Spleen (tissue), 11 donors: ENCODE results near the gene WRAP73. TPM values are rescaled to one million over a fixed set of nuclear protein-coding genes. Genes with fewer than 3 reads are reported as not detected.

ENCODE experiments used
- DNase-seq: peaks from one replicate; pipeline ENCODE4 v3.0.0-alpha.2; 2020
- H3K27ac ChIP-seq, 8 donors: fragments of 200-600 bp; sonication (generic) in 7 of 8; 1 replicate in 4 of 8; 2 replicates in 4 of 8; pipeline versions ENCODE4 v1.5.0 to v1.8.0; 2016 to 2021; ENCODE audit warnings: inconsistent platforms in 4 of 8, mild to moderate bottlenecking in 4 of 8, moderate library complexity in 1 of 8
- H3K27me3 ChIP-seq, 7 donors: fragments of 200-600 bp; sonication (generic) in 6 of 7; replicated peaks in 1 of 7; 1 replicate in 4 of 7; 2 replicates in 3 of 7; pipeline versions ENCODE4 v1.5.0 to v1.8.0; 2016 to 2021; ENCODE audit warnings: inconsistent platforms in 3 of 7, mild to moderate bottlenecking in 1 of 7
- H3K36me3 ChIP-seq, 6 donors: fragments of 200-600 bp; sonication (generic) in 5 of 6; 1 replicate in 4 of 6; 2 replicates in 2 of 6; pipeline versions ENCODE4 v1.5.0 to v1.8.0; 2016 to 2021; ENCODE audit warnings: inconsistent platforms in 2 of 6
- H3K4me1 ChIP-seq, 6 donors: fragments of 200-600 bp; sonication (generic) in 5 of 6; 1 replicate in 3 of 6; 2 replicates in 3 of 6; pipeline versions ENCODE4 v1.5.0 to v1.8.0; 2016 to 2021; ENCODE audit warnings: inconsistent platforms in 3 of 6
- H3K4me3 ChIP-seq, 8 donors: fragments of 200-600 bp; sonication (generic) in 7 of 8; 1 replicate in 4 of 8; 2 replicates in 4 of 8; pipeline versions ENCODE4 v1.5.0 to v1.8.0; 2016 to 2021; ENCODE audit warnings: inconsistent platforms in 4 of 8, mild to moderate bottlenecking in 4 of 8, moderate library complexity in 2 of 8
- H3K9me3 ChIP-seq, 8 donors: fragments of 200-600 bp; sonication (generic) in 7 of 8; 1 replicate in 4 of 8; 2 replicates in 4 of 8; pipeline versions ENCODE4 v1.5.0 to v1.8.0; 2016 to 2021; ENCODE audit warnings: inconsistent platforms in 4 of 8
- POLR2A ChIP-seq, 3 donors: fragments of 450-650 bp; IDR thresholded peaks; one replicate each; pipeline ENCODE4 v1.5.1; 2017; ENCODE audit warnings: antibody characterized with exemption in 3 of 3, mild to moderate bottlenecking in 1 of 3
- POLR2AphosphoS5 ChIP-seq, 3 donors: sonication (generic); formaldehyde crosslinking; IDR thresholded peaks; one replicate each; pipeline ENCODE4 v1.5.1; 2017; ENCODE audit warnings: antibody characterized with exemption in 3 of 3
- WGBS, 5 donors: extraction: QIAGEN DNeasy Blood & Tissue Kit in 3 of 5; methylation state at CpG; one replicate each; pipeline versions ENCODE4 v1.1.5 to v1.1.7; 2013 to 2018; 5-methylcytosine and 5-hydroxymethylcytosine counted together
- intact Hi-C: fragments of 100-400 bp; cut with DNase I; formaldehyde crosslinking; loops from one replicate; pipeline ENCODE4 v1.15.0; 2023; ENCODE audit warnings: low total_unique reads
- polyA plus RNA-seq, 3 donors: library from polyadenylated mRNA; stranded (reverse); fragments of 200-250 nt; gene quantifications; one replicate each; pipeline ENCODE4 v1.2.1, GENCODE V29; 2013
- total RNA-seq, 7 donors: library from RNA; depleted of rRNA in 3 of 7; stranded (reverse); fragments of >200 nt in 3 of 7; fragmentation: NEBNext Ultra II Directional in 4 of 7; extraction: Animal tissue kit (Norgen Biotek cat#: 25700) in 4 of 7; gene quantifications; one replicate each; pipeline versions ENCODE4 v1.1.0 to v1.2.1, GENCODE V29; 2016 to 2021
- TF ChIP-seq, protein P1 (sequence below), 11 experiments: fragments of 200-600 bp in 7 of 11; fragments of 450-650 bp in 4 of 11; sonication (generic) in 4 of 11; IDR thresholded peaks in 8 of 11; conservative IDR thresholded peaks in 3 of 11; 1 replicate in 7 of 11; 2 replicates in 4 of 11; pipeline versions ENCODE4 v1.4.0 to v1.8.0; 2016 to 2021; ENCODE audit warnings: antibody characterized with exemption in 11 of 11, inconsistent platforms in 4 of 11, mild to moderate bottlenecking in 1 of 11
- donor health status: healthy with polysubstance abuse.
- donor health status: DM: no; HTN: no; CAD: no; lungs with moderate emphysema.
- donor health status: DM: no; HTN: no; CAD: no.
- donor health status: Bipolar disorder and iron deficiency.
- donor health status: healthy.
- donor health status: DM: no; HTN: no; CAD: no.
- donor health status: DM: yes; HTN: yes; CAD: no.

The WRAP73 gene
- total and polyA plus RNA-seq, 10 donors, result 20.1 to 28.3 (median 25.3) TPM

DNA sequence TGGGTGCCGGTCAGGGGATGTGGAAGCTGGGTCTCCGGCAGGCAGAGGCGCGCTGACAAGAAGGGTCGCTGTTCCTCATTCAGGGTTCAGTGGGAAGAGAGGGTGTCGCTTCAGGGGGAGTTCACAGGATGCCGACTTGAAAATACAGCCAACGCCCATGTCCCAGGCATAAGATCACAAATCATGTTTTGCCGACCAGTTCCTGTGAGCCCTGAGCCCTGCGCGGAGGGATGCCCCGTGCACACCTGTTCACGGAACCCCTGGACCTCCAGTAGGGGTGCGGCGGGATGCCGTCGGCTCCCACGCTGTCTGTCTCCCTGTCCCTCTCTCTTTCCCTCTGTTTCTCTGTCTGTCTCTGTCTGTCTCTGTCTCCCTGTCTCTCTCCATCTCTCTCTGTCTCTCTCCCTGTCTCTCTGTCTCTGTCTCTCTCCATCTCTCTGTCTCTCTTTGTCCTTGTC lies 29.2 kb upstream of the WRAP73 start:
- peaks cover 0 to 35% (median 0%) of the 10 kb centered on the region in 7 donors for H3K27me3 ChIP-seq
- peaks cover 7 to 67% (median 33%) of the 10 kb centered on the region in 6 donors for H3K4me1 ChIP-seq
- H3K27ac ChIP-seq, result peak overlapping the region in 4 of 8 donors; percentile 79 to 89 (median 87)
- H3K36me3 ChIP-seq, result no peaks in the 10 kb centered on the region
- H3K4me3 ChIP-seq, result peak overlapping the region in 1 of 8 donors; percentile 35
- intact Hi-C loops, result no loop called here
- TF ChIP-seq POLR2AphosphoS5 (IDR thresholded peaks at IDR 0.05), result no peak
- TF ChIP-seq, protein P1, sequence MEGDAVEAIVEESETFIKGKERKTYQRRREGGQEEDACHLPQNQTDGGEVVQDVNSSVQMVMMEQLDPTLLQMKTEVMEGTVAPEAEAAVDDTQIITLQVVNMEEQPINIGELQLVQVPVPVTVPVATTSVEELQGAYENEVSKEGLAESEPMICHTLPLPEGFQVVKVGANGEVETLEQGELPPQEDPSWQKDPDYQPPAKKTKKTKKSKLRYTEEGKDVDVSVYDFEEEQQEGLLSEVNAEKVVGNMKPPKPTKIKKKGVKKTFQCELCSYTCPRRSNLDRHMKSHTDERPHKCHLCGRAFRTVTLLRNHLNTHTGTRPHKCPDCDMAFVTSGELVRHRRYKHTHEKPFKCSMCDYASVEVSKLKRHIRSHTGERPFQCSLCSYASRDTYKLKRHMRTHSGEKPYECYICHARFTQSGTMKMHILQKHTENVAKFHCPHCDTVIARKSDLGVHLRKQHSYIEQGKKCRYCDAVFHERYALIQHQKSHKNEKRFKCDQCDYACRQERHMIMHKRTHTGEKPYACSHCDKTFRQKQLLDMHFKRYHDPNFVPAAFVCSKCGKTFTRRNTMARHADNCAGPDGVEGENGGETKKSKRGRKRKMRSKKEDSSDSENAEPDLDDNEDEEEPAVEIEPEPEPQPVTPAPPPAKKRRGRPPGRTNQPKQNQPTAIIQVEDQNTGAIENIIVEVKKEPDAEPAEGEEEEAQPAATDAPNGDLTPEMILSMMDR (IDR thresholded peaks at IDR 0.05 in 8 of 11, conservative IDR thresholded peaks at IDR 0.05 in 3 of 11), result no peak
- no peak for TF ChIP-seq POLR2A (IDR thresholded peaks at IDR 0.05)
- no peak for DNase-seq
- 32 to 77% (median 59%) methylated on average over 16 to 18 of the region's 18 CpGs for WGBS, 5 donors
- no peaks in the 10 kb centered on the region for H3K9me3 ChIP-seq

GRCh38 chr1:3678361-3679097 lies 28.6 kb upstream of the WRAP73 start:
- peaks cover 7 to 68% (median 36%) of the 10 kb centered on the region in 6 donors for H3K4me1 ChIP-seq
- H3K4me3 ChIP-seq, result peak overlapping the region in 1 of 8 donors; percentile 35
- H3K9me3 ChIP-seq, result no peaks in the 10 kb centered on the region
- peaks cover 0 to 29% (median 0%) of the 10 kb centered on the region in 7 donors for H3K27me3 ChIP-seq
- 36 to 55% (median 51%) methylated on average over 6 to 21 of the region's 21 CpGs for WGBS, 5 donors
- no peak for DNase-seq
- peak overlapping the region in 6 of 8 donors; percentile 73 to 89 (median 83) for H3K27ac ChIP-seq
- TF ChIP-seq, protein P1 (IDR thresholded peaks at IDR 0.05 in 8 of 11, conservative IDR thresholded peaks at IDR 0.05 in 3 of 11), result no peak
- TF ChIP-seq POLR2A (IDR thresholded peaks at IDR 0.05) (no peak), POLR2AphosphoS5 (IDR thresholded peaks at IDR 0.05) (no peak)
- H3K36me3 ChIP-seq, result no peaks in the 10 kb centered on the region
- intact Hi-C loops, result no loop called here

- 13 to 34% (median 22%) methylated on average over 5 of the region's 5 CpGs for WGBS, 5 donors
- Histone ChIP-seq H3K9me3 (no peaks in the 10 kb centered on the region), H3K27me3 (peaks cover 0 to 28% (median 0%) of the 10 kb centered on the region in 7 donors), H3K36me3 (no peaks in the 10 kb centered on the region), H3K27ac (peak overlapping the region in 7 of 8 donors; percentile 11 to 89 (median 81)), H3K4me3 (peak overlapping the region in 1 of 8 donors; percentile 47), H3K4me1 (peaks cover 7 to 79% (median 39%) of the 10 kb centered on the region in 6 donors)
- peak in 1 of 3 donors; percentile 16 for TF ChIP-seq POLR2AphosphoS5 (IDR thresholded peaks at IDR 0.05)
- TF ChIP-seq, protein P1 (IDR thresholded peaks at IDR 0.05 in 8 of 11, conservative IDR thresholded peaks at IDR 0.05 in 3 of 11), result no peak
- intact Hi-C loops, result no loop called here
- no peak for DNase-seq
Observed at GRCh38 chr1:3677484-3677883, 27.6 kb upstream of the WRAP73 start.
